ENCODE measurements around the gene STX2.
"Not testable (repeated sequence)": the region's sequence is repeated elsewhere in the genome, so short reads cannot be mapped to it uniquely, and the experiment has no call there.

Gene STX2

DNA sequence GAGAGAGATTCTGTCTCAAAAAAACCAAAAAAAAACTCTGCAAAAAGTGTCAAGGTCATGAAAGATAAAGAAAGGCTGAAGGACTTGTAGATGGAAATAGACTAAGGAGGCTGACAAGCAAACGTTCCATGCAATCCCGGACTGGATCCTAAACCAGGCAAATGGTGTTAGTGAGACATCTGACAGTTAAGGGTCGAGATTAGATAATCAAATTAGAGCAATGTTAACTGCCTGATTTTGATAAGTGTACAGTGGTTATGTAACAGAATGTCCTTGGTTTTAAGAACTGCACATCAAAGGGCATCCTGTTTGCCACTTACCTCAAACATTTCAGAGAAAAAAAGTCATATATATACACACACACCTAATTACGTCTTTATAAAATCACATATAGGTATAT is 29.4 kb upstream of the STX2 start:
- DNase-seq = no peak

DNA sequence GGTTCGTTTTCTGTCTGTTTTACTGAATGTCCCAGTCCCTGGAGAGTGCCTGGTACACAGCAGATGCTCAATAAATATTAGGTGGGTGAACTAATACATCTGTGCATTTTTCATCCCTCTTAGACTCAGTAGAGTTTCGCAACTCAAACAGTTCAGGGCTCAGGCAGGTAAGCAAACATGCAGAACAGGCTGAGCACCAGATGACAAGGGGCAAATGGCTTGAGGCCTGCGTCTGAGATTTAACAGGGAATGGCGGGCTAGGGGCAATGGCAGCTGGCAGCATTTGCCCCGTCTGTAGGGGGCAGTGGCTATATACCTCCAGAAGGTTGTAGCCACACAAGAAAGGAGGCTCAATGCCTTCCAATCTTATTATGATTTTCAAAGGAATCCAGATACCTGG is 24.2 kb upstream of the STX2 start:
- no peak for DNase-seq

GRCh38 chr12:130862771-130863170 is 23.7 kb upstream of the STX2 start:
- not testable (repeated sequence) for DNase-seq

GRCh38 chr12:130862161-130862560 is 23.1 kb upstream of the STX2 start:
- DNase-seq = no peak

DNA sequence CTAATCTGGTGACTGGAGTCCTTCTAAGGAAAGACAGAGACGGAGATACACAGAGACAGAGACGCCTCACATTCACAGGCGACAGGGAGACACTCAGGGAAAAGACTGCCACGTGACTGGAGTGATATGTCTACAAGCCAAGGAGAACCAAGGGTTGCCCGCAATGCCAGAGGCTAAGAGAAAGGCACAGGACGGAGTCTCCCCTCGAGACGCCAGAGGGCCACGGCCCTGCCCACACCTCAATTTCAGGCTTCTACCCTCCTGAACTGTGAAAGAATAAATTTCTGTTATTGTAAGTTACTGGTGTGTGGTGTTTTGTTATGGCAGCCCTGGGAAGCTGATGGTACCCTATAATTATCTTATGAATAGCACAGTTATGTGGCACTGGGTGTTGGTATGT is 21.3 kb upstream of the STX2 start:
- DNase-seq = no peak

GRCh38 chr12:130859161-130859560 is 20.1 kb upstream of the STX2 start:
- DNase-seq = no peak

- DNase-seq = no peak
Measured at GRCh38 chr12:130858084-130858483, 19.0 kb upstream of the STX2 start.

DNA sequence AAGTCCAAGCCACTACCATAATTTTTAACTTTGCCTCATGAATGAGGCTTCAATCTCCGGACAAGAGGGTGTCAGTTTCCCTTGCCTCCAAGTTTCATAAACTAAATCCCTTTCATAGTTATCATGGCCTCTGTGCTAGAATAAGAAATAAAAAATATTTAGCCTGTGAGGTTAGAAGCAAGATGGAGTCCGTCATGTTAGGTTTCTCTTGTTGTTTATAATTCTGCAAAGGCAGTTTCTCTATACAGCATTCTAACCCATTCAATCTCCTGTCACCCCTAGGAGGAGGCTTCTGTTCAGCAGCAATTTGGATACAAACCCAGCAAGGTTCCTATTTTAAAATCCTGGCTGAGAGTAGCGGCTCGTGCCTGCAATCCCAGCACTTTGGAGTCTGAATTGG is 17.0 kb upstream of the STX2 start:
- DNase-seq = no peak

DNA sequence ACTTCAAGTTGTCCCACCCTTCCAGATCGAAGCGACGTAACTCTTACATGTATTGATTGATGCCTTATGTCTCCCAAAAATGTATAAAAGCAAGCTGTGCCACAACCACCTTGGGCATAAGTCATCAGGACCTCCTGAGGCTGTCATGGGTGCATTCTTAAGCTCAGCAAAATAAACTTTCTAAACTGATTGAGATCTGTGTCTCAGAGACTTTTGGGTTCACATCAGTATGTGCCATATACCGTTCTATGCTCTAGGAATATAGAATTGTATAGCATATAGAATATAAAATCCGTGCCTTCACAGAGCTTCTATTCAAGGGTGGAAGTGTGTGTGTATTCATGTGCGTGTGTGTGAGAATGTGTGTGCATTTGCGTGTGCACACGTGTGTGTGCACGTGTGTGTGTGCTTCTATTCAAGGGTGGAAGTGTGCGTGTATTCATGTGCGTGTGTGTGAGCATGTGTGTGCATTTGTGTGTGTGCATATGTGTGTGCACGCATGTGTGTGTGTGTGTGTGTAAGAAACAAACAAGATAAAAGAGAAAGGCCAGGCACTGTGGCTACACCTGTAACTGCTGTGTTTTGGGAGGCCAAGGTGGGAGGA is 11.5 kb upstream of the STX2 start:
- DNase-seq = no peak

DNA sequence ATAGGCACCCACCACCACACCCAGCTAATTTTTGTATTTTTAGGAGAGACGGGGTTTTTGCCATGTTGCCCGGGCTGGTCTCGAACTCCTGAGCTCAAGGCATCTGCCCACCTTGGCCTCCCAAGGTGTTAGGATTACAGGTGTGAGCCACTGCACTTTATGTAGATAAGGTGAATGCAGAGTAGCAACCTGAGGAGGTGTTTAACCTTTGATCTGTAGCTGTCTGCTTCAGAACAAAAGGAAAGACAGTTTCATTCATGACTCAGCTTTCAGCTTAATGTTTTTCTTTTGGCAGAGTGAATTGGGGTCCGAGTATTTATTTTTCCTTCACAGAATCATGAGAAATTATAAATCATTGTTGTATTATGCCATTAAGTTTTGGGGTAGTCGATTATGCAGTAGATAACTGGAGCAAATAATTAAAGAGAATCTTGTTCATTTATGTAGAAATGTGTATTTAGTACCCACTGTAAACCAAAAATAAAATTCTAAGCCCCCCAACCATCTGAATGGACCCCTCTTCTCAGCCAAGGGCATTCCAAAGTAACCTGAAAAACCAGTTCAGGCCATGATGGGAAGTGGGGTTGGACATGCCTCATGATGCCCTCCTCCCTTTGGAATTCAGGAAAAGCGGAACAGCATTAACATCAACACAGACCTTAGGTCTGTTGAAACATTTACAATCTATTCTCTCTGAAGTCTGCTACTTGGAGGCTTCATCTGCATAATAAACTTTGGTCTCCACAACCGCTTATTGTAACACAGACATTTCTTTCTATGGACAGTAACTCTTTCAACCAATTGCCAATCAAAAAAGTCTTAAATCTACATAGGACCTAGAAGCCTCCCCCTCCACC is 10.7 kb upstream of the STX2 start:
- no peak for DNase-seq

- DNase-seq = not testable (repeated sequence)
Measured at GRCh38 chr12:130848785-130849305, 9.8 kb upstream of the STX2 start.

DNA sequence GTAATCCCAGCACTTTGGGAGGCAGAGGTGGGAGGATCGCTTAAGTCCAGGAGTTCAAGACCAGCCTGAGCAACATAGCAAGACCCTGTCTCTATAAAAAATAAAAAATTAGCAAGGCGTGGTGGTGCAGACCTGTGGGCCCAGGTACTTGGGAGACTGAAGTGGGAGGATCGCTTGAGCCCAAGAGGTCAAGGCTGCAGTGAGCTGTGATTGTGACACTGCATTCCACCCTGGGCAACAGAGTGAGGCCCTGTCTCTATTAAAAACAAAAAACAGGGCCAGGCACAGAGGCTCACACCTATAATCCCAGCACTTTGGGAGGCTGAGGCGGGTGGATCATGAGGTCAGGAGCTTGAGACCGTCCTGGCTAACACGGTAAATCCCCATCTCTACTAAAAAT is 9.1 kb upstream of the STX2 start:
- not testable (repeated sequence) for DNase-seq

GRCh38 chr12:130847112-130847511 is 8.1 kb upstream of the STX2 start:
- no peak for DNase-seq

DNA sequence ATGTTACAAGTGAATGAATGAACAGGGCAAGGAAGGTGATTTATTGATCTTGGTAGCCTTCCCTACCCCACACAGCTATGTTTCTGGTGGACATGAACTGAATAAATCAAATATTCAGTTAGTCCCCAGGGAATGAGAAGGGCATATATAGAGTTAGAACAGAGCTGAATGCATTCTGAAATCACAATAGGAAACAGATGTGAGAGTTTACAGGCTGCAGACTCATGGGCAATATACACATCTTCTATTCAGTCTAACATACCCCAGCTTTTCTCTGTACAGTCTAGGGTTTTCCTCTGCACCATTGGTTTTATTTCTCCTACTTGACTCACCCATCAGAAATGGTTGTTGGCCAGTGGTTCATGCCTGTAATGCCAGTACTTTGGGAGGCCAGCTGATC is 7.3 kb upstream of the STX2 start:
- DNase-seq = no peak

GRCh38 chr12:130839770-130840404 is 837 bp upstream of the STX2 start:
- DNase-seq = no peak

GRCh38 chr12:130838284-130838950 is 633 bp downstream of the STX2 start:
- DNase-seq = no peak

- no peak for DNase-seq
Measured at GRCh38 chr12:130835436-130835835, 3.6 kb downstream of the STX2 start.

- DNase-seq = no peak
Measured at GRCh38 chr12:130835011-130835410, 4.0 kb downstream of the STX2 start.

- DNase-seq = no peak
Measured at GRCh38 chr12:130832561-130833209, 6.4 kb downstream of the STX2 start.

DNA sequence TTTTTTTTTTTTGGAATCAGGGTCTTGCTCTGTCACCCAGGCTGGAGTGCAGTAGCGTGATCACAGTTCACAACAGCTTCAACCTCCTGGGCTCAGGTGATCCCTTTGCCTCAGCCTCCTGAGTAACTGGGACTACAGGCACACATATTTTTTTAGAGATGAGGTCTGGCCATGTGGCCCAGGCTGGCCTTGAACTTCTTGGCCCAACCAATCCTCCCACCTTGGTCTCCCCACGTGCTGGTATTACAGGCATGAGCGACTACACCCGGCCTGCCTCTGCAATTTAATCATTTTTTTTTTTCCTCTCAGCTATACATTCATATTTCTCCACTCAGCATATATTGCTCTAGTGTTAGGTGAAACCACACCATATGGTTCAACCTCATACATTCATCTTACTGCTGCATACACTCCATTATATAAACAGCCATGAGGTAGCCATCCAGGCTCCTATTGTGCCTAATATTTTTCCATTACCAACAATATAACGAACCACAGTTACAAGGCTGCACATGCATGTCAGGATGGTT is 7.1 kb downstream of the STX2 start:
- no peak for DNase-seq

DNA sequence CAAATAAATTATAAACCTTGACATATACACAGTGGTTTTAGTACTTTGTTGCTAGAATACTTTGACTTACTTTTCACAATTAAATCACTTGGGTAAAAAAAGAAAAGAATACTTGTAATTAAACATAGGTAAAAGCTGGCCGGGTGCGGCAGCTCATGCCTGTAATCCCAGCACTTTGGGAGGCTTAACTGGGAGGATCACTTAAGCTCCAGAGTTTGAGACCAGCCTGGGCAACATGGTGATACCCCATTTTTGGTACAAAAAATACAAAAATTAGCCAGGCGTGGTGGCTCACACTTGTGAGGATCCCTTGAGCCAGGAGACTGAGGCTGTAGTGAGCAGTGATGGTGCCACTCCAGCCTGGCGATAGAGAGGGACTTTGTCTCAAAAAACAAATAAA is 7.8 kb downstream of the STX2 start:
- DNase-seq = no peak

DNA sequence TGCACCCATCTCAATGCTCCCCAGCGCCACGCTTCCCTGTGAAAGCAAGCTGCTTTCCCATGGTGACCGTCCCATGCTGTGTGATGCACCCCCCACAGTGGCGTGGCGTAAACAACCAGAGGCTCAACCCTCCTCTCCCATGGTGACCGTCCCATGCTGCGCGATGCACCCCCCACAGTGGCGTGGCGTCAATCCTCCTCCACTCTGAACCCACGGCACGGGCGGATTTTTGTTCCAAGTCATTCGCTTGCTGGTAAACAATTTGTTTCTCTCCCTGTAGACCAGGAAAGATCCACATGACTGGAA is 8.9 kb downstream of the STX2 start:
- no peak for DNase-seq
